AG20443 (cell line): ENCODE data around the gene OGT.
"Not testable (repeated sequence)": the region's sequence is repeated elsewhere in the genome, so short reads cannot be mapped to it uniquely, and the experiment has no call there.

ENCODE experiments used
- DNase-seq: peaks from one replicate; pipeline ENCODE4 v3.0.0; 2012; ENCODE audit warnings: low spot score, mixed read lengths

Gene OGT

DNA sequence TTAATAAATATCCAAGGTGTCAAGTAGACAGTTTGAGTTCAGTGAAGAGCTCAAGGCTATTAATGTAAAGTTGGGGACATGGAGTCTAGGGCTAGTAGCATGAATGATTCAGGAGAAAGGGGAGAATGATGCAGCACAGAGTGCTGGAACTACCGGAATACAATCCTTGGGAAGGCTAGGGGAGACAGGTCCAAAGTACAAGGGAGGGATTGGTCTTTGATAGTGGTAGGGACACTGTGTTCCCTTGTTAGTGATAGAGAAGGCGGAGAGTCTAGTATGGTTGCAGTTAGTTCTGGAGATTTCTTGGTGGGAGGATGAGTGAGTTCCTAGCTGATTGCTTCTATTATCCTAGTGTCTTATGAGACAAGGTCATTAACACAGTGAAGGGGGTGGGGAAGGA, 54.0 kb downstream of the OGT start:
- DNase-seq: no peak

DNA sequence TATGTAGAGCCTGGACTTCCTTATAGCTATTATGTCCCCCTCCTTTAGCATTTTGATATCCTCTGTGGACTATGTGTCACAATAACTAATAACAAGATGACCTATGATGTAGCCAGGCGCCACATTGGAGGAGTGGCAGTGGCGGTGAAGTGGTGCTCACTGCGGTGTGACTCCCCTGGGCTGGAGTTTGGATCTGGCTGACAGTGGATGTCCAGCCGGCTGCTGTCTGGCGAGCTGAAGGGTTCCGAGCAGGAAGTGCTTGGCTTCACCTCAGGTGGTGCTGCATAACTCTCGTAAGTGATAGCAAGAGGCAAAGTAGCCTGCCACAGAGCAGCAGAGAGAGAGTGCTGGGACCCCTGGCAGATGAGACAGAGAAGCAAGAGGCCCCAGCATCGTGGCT, 60.3 kb downstream of the OGT start:
- DNase-seq: not testable (repeated sequence)

DNA sequence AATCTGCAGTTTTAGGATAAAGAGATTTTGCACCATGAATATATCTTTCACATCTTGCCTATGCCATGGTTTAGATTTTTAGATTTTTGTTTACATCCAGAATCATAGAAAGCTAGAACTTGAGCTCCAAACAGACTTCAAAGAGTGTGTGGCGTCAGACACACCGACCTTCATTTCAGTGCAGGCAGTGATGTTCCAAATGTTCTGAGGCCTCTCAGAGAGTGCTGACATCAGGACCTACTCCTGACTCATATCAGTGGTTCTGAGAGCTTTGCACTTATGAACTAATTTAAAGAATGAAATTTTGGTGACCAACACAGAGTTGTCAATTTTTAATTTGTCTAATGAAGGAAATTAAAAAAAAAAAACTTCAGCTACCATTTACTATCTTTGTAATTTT, 67.1 kb downstream of the OGT start:
- no peak for DNase-seq

DNA sequence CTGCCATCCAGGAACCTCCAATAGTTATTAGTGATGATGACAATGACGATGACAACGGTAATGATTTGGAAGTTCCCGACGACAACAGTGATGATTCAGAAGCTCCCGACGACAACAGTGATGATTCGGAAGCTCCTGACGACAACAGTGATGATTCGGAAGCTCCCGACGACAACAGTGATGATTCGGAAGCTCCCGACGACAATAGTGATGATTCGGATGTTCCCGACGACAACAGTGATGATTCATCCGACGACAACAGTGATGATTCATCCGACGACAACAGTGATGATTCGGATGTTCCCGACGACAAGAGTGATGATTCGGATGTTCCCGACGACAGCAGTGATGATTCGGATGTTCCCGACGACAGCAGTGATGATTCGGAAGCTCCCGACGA, 70.7 kb downstream of the OGT start:
- no peak for DNase-seq

DNA sequence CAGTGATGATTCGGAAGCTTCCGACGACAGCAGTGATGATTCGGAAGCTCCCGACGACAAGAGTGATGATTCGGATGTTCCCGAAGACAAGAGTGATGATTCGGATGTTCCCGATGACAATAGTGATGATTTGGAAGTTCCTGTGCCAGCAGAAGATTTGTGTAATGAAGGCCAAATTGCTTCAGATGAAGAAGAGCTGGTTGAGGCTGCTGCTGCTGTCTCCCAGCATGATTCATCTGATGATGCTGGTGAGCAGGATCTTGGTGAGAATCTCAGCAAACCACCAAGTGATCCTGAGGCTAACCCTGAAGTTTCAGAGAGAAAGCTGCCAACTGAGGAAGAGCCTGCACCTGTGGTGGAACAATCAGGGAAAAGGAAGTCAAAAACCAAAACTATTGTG, 71.2 kb downstream of the OGT start:
- no peak for DNase-seq

DNA sequence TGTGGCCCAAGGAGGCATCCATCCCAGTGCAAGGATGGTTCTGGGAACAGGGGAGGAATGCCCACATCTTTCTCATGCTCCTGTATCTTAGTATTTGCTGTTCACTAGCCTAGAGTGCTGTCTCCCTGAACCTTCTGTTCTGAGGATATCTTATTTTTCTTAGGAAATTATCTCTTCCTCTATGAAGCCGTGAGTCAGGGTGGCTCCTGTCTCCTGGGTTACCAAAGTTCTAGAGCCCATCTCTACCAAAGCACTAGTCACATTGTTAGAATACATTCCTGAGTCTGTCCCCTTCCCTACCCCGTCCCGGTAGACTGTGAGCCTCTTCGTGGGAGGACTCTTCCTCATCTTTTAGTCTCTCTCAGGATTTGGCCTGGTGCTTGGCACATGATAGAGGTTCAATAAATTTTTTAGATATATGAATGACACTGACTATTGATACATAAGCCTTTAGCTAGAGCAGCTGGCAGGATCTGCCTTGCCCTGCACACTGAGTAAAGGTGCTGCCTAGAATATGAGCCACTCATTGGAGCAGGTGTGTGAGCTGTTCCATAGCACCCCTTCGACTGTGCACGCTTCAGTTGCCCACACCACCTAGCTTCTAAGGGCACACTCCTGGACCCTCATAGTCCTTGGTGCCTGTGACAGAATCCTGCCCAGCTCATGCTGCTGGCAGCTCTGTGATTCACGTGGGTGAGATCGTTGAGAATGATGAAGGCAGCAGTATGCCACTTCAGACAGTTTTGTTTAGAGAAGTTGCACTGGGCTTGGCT, 72.1 kb downstream of the OGT start:
- no peak for DNase-seq

DNA sequence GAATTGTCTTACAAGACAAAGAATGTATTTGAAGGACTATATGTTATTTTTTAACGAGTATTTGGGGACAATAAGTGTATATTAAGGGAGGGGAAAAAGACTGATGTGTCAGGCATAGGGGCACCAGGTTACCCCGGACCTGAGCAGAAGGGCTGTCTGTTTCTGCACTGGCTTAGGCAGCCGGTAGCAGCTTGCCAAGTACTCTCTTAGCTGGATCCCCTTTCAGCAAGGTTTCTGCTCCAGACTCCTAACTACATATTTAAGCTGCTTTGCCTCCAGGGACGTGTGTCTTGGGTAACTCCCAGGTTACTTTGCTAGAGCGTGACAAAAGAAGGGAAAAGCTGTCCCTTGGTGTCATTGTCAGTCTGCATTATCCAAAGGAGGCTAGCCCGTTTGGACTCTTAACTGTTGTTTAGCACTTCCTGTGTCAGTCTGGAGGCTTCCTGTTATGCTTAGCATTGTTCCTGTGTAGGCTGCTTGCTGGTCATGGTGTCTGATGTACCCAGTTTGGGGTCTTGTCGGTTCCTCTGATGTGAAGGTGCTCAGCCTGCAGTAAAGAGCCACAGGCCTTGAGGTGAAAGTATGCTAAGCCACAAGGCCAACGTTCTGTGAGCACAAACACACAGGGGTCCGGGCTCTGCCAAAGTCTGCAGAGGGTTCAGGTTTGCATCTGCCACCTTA, 73.8 kb downstream of the OGT start:
- DNase-seq: no peak

DNA sequence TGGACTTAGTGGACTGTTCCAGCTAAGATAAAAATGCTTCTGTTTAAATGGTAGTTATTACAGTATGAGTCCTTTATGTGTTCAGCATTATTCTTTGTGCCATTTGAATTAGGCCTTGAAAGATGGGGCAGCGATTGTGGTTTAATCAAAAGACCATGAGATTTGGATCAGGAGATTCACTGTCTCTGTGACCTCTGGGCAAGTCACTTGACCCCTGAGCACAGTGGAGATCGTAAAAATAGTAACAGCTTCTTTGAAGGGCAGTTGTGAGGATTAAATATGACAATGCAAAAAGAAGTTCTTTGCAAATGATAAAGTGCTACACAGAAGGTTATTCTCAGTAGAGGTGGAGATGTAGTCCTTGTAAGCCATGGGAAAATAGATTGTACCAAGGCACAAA, 74.6 kb downstream of the OGT start:
- DNase-seq: no peak

DNA sequence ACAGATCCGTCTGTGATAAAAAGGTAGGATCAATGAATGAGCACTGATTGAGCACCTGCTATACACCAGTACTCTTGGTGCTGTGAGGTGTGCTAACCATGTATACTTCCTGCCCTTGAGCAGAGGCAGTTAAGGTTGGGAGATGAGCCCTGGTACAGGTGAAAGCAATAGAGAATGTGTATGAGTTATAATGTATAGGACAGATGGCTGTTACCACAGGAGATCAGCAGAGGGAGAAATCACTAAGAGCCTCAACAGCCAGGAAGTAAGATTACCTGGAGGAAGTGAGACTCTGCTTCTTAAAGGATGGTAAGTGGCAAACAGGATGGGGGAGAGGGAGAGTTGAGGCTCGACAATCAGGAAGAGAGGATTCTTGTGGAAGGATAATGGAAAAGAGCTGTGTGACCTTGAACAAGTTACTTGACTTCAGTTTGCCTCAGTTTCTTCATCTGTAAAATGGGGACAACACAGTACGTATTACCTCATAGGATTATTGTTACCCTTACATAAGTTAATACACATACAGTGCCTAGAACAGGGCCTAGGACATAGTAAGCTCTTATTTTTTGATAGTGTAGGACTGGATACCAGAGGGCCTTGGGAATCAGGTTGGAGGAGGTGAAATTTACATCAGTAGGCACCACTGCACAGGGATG, 76.3 kb downstream of the OGT start:
- no peak for DNase-seq

DNA sequence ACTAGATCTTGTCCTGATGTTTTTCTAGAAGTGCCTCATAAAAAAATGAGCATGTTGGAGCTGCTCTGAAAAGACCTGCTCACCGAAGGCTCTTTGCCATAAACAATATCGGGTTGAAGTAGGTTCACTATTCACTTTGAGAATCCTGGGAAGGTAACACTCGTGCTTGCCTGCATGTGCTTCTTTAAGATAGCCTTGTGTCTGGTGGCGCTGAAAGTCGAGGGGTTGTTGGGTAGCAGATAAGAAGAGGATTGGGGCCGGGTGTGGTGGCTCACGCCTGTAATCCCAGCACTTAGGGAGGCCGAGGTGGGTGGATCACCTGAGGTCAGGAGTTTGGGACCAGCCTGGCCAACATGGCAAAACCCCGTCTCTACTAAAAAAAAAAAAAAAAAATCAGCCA, 78.8 kb downstream of the OGT start:
- not testable (repeated sequence) for DNase-seq

DNA sequence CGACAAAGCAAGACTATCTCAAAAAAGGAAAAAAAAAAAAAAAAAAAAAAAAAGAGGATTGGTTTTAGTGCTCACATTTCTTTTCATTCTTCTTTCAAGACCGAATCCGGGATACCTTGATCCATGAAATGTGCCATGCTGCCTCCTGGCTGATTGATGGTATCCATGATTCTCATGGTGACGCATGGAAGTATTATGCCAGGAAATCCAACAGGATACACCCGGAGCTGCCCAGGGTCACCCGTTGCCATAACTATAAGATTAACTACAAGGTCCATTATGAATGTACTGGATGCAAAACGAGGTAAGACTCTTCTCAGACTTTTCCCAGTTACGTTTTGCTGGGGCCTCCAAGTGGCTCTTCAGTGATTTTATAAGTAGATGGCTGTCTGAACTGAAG, 79.4 kb downstream of the OGT start:
- no peak for DNase-seq

DNA sequence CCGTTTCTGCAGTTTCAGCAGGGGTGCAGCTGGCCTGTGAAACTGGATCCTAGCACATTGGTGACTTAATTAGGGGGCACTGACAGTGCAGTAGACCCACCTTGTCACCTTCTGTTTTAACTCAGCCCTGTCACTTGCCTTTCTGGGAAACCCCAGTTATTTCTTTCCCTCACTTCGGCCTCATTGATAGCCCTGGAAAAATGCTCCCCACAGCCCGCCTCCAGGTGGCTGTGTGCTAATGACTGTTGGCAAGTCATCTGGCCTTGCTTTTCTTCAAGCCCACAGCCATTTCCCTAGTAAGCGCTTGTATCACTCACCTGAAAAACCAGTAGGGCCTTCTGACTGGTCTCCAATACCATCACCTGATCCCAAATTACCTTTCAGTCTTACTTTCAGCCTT, 82.2 kb downstream of the OGT start:
- DNase-seq: no peak

DNA sequence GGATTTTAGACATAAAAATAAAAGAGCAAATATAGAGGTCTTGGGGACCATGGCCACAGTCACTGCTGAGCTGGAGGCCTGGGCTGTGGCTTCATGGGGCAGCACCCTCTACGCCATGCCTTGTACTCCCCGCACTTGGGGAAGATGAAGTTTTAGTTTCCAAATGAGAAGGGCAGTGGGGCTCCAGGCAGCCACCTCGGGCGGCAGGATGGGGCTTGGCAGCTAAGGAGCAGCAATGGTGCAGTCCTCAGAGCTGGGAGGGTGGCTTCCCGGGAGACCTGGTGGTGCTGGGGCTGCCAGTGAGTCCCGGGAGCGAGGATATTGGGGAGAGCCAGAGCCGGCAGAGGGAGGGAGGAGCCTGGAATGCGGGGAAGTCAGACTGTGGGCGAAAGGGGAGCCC, 83.0 kb downstream of the OGT start:
- no peak for DNase-seq

DNA sequence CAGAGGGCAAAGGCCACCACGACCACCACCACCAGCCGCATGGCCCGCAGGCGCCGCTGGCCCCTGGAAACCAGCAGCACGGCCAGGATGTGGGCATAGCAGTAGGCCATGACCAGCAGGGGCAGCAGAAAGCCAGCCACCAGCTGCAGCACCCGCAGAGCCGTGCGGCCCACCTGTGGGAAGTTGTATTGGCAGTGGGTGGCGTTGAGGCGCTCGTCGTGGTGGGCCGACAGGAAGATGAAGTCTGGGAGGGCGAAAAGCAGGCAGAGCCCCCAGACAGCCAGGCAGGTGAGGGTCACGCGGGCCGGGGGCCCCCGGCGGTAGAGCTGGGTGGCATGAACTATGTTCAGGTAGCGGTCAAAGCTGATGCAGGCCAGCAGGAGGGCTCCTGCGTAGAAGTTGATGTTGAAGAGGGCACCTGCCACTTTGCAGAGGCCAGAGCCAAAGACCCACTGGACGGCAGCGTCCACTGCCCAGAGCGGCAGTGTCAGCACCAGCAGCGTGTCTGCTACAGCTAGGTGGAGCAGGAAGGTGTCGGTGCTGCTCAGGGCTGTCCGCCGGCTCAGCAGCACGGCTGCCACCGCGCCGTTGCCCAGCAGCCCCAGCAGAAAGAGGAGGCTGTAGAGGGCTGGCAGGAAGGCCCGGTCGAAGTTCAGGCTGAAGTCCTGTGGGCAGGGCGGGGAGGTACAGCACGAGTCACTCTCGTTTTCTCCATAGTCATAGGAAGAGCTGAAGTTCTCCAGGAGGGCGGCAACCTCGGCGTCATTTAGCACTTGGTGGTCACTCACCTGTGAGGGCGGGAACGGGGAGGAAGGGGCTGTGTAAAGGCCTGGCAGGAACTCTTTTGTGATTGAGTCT, 84.0 kb downstream of the OGT start:
- no peak for DNase-seq

DNA sequence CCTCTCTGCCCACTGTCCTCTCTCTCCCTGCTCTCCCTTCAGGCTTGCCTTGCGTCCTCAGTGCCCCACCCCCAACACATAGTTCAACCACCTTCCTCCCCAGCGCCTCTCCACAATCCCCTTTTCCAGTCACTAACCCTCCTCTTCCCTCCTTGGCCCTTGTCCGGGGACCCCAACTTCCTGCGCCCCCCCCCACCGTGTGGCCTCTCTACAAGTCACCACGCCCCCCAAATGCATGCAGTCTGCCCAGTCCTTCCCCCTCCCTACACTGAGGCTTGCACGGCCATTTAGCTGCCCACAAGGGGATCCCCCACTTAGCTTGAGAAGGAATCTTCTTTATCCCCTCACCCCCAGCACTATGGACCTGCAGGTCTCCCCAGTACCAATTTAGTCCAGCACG, 84.8 kb downstream of the OGT start:
- DNase-seq: no peak

DNA sequence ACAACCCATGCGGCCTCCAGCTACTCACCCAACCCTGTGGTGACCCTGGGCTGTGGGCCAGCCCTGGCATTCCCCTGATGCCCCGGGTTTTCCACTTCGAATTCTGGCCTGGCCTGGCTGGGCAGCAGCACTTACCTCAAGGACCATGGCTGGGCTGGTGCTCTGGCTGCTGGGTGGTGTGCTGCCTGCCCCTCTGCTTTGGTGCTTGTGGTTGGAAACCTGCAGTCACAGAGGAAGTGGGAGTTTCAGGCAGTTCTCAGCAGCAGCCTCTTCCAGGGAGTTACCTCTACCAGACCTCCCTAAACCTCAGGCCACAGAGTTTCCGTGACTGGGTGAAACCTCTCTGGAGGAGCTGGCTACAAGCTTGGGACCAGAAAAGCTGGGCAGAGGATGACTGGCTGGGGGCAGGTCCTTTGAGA, 85.4 kb downstream of the OGT start, which contains the start of gene CXCR3:
CXCR3 (minus strand) TSS at position 209 of the 419 bp plus-strand sequence; CDS start at position 147, 62 bp downstream.
- no peak for DNase-seq

DNA sequence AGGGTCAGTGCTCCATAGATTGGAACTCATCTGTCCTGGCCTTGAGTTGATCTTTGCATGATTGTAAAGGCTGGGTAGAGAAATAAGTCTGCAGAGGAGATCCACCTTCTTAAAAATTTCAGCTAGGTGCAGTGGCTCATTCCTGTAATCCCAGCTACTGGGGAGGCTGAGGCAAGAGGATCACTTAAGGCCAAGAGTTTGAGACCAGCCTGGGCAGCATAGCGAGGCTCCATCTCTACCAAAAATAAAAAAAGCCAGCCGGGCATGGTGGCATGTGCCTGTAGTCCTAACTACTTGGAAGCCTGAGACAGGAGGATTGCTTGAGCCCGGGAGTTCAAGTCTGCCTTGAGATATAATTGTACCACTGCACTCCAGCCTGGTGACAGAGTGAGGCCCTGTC, 85.9 kb downstream of the OGT start:
- no peak for DNase-seq

DNA sequence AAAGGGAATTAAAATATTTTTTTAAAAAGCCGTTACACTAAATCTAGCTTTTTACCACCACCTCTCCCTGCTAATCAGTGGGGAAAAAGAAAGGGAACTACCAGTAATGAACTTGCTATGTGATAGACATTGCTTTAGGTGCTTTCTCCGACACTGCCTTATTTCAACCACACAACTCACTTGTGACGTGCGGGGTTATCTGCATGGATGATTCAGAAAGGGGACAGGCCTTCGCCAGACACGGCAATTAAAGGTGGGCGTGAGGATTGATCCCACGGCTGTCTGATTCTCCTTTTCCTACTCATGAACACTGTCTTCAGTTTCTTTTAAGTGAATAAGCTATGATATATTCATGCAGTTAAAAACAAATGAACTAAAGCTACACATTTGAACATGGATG, 86.3 kb downstream of the OGT start:
- DNase-seq: no peak

DNA sequence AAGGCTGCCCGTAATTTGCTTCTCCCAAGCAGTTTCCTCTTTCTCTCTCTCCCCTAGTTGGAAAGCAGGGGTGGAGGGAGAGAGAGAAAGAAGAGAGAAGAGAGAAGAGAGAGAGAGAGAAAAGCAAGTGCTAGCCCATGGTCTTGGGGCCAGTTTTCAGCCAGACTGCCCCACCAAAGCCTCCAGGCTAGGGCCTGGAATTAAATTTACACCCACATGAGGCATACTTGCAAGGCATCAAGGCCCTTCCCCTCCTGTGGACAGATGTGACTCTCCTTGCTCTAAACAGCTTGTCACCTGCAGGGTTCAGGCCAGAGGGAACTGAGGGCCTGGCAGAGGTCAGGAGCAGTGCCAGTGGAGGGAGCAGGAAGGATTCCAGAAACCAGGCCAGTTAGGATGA, 87.1 kb downstream of the OGT start:
- no peak for DNase-seq

DNA sequence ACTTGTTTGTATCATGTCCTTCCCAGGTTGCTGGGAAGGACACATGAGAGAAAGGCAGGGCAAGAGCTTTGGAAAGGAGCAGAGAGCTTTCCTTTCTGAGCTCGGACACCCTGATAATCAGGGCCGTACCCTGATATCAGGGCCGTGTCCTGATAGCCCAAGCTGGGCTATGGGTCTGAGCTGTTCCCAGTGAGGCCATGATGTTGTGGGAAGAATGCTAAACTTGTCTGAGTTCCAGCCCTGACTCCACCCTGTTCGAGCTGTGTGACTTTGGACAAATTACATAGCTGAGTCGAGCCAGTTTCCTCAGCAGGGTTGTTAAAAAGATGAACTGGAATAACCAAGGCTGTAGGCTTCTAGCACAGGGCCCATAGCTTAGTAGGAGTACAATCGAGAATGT, 88.7 kb downstream of the OGT start:
- DNase-seq: peak; percentile 64

DNA sequence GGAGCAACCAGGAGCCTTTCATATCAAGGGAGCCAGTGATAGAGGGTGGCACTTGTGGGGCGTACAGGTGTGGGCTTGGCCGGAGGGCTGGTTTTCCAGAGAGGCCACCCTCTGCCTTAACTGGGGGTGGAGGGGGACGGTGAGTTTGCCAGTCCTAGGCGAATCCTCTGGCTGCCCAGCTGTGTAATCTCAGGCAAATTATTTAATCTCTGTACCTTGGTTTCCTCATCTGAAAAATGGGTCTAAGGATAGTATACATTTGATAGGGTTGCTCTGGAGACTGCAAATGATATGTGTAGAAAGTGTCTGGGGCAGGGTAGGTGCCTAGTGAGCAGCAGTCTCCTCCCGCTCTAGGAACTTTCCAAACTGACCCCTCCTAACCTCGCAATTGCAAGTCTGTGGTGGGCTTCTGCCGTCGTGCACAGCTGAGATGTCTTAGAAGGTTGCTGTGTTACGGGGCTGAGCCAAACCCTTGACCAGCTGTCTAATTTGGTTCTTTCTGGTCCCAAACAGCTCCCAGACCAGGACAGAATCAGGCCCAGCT, 89.2 kb downstream of the OGT start:
- no peak for DNase-seq
